Hepatocyte (in vitro differentiated cells): ENCODE results near the gene REV1. TPM values are rescaled to one million over a fixed set of nuclear protein-coding genes. Genes with fewer than 3 reads are reported as not detected.
"Not testable (repeated sequence)": the region's sequence is repeated elsewhere in the genome, so short reads cannot be mapped to it uniquely, and the experiment has no call there.

ENCODE experiments used
- DNase-seq: peaks from one replicate; pipeline ENCODE4 v3.0.0-alpha.2; 2016; ENCODE audit warnings: low spot score
- H2AFZ ChIP-seq: fragments of 200-600 bp; sonication (generic); 2 replicates; pipeline ENCODE4 v1.6.0; 2016; ENCODE audit warnings: antibody characterized with exemption, mild to moderate bottlenecking
- H3K27ac ChIP-seq: fragments of 200-600 bp; sonication (generic); 2 replicates; pipeline ENCODE4 v1.5.1; 2016; ENCODE audit warnings: mild to moderate bottlenecking
- H3K27me3 ChIP-seq: fragments of 200-600 bp; sonication (generic); 2 replicates; pipeline ENCODE4 v1.6.1; 2016
- H3K36me3 ChIP-seq: fragments of 200-600 bp; sonication (generic); replicated peaks from 2 replicates; pipeline ENCODE4 v1.5.1; 2016; ENCODE audit warnings: low read depth; ENCODE audit not compliant: insufficient read depth
- H3K4me1 ChIP-seq: fragments of 200-600 bp; sonication (generic); 2 replicates; pipeline ENCODE4 v1.5.1; 2016; ENCODE audit warnings: mild to moderate bottlenecking, moderate library complexity; ENCODE audit not compliant: insufficient read depth
- H3K4me2 ChIP-seq: fragments of 200-600 bp; sonication (generic); 2 replicates; pipeline ENCODE4 v1.6.0; 2016
- H3K4me3 ChIP-seq: fragments of 200-600 bp; sonication (generic); 2 replicates; pipeline ENCODE4 v1.5.1; 2016; ENCODE audit warnings: mild to moderate bottlenecking
- H3K79me2 ChIP-seq: fragments of 200-600 bp; sonication (generic); 2 replicates; pipeline ENCODE4 v1.6.0; 2017; ENCODE audit warnings: mild to moderate bottlenecking
- H3K9me2 ChIP-seq: fragments of 200-600 bp; sonication (generic); replicated peaks from 2 replicates; pipeline ENCODE4 v1.6.0; 2017; ENCODE audit warnings: mild to moderate bottlenecking; ENCODE audit not compliant: insufficient read depth
- H3K9me3 ChIP-seq: fragments of 200-600 bp; sonication (generic); 2 replicates; pipeline ENCODE4 v1.5.1; 2016; ENCODE audit warnings: low read depth, mild to moderate bottlenecking
- H4K20me1 ChIP-seq: fragments of 200-600 bp; sonication (generic); 2 replicates; pipeline ENCODE4 v1.6.0; 2016; ENCODE audit warnings: mild to moderate bottlenecking; ENCODE audit not compliant: insufficient read depth, poor library complexity, severe bottlenecking
- CTCF ChIP-seq: fragments of 200-600 bp; sonication (generic); IDR thresholded peaks from 2 replicates; pipeline ENCODE4 v1.5.1; 2016; ENCODE audit warnings: antibody characterized with exemption, mild to moderate bottlenecking; ENCODE audit not compliant: poor library complexity
- EZH2 ChIP-seq: fragments of 200-600 bp; sonication (generic); IDR thresholded peaks from 2 replicates; pipeline ENCODE4 v1.6.1; 2016; ENCODE audit warnings: antibody characterized with exemption, mild to moderate bottlenecking, borderline replicate concordance
- EZH2phosphoT487 ChIP-seq: fragments of 200-600 bp; sonication (generic); IDR thresholded peaks from one replicate; pipeline ENCODE4 v1.6.1; 2018; ENCODE audit warnings: antibody characterized with exemption, mild to moderate bottlenecking, low read depth, moderate library complexity; ENCODE audit not compliant: unreplicated experiment, severe bottlenecking
- WGBS: methylation state at CpG from one replicate; pipeline ENCODE4 v1.1.6; 2016; ENCODE audit warnings: low lambda C conversion rate; ENCODE audit errors: missing lambda C conversion rate; 5-methylcytosine and 5-hydroxymethylcytosine counted together
- polyA plus RNA-seq: library from polyadenylated mRNA; unstranded; fragments of >200 nt; fragmentation: Nextera tagmentation; extraction: Ambion mirVana; gene quantifications from 2 replicates; pipeline ENCODE4 v1.2.1, GENCODE V29; 2016
- total RNA-seq: library from RNA; depleted of rRNA; stranded (reverse); fragments of >200 nt; gene quantifications from 2 replicates; pipeline ENCODE4 v1.2.3, GENCODE V29; 2014

REV1 gene
- total and polyA plus RNA-seq, 2 experiments from 2014 or later: 25.9 to 31.2 TPM

DNA sequence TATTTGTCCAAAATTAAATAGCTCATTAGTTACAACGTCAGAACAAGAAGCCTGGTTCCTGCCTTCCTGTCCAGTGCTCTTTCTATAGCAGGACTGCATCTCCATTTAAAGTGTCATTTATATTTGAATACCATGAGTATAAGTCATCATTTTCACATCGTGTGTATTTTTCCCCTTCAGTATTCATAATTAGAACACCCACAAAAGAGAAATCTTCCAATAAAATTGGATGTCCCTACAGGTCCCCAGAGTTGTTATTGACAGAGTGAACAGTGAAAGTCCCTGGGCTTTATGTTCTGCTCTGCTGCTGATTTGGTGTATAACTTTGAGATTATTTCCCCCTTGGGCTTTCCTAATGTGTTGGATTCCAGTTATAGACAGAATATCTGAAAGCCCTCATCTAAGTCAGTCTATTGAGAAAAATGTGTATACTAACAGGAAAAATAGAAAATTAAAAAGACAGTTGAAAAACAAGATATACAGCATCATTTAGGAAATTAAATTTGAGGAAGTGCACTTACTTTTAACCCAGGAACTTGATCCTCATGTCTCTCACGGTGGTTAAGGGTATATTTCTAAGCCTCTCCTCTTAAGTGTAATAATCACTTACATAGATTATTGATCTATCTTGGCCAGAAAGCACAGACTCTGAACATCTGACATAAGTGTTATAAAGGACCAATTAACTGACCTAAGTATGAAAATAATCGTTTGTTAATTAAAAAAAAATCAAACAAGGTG is 15.2 kb upstream of the REV1 start:
- H4K20me1 ChIP-seq: no peaks in the 10 kb centered on the region
- H3K9me3 ChIP-seq: no peaks in the 10 kb centered on the region
- no peak overlapping the region for H3K4me3 ChIP-seq
- no peak overlapping the region for H3K27ac ChIP-seq
- H3K4me1 ChIP-seq: no peaks in the 10 kb centered on the region
- DNase-seq: no peak
- no peak overlapping the region for H2AFZ ChIP-seq
- H3K4me2 ChIP-seq: no peak overlapping the region
- no peaks in the 10 kb centered on the region for H3K36me3 ChIP-seq
- WGBS: 82% methylated on average over 4 of the region's 4 CpGs
- no peaks in the 10 kb centered on the region for H3K27me3 ChIP-seq
- TF ChIP-seq CTCF: no peak
- TF ChIP-seq EZH2phosphoT487: no peak
- TF ChIP-seq EZH2: no peak
- H3K79me2 ChIP-seq: no peaks in the 10 kb centered on the region
- H3K9me2 ChIP-seq: no peaks in the 10 kb centered on the region

DNA sequence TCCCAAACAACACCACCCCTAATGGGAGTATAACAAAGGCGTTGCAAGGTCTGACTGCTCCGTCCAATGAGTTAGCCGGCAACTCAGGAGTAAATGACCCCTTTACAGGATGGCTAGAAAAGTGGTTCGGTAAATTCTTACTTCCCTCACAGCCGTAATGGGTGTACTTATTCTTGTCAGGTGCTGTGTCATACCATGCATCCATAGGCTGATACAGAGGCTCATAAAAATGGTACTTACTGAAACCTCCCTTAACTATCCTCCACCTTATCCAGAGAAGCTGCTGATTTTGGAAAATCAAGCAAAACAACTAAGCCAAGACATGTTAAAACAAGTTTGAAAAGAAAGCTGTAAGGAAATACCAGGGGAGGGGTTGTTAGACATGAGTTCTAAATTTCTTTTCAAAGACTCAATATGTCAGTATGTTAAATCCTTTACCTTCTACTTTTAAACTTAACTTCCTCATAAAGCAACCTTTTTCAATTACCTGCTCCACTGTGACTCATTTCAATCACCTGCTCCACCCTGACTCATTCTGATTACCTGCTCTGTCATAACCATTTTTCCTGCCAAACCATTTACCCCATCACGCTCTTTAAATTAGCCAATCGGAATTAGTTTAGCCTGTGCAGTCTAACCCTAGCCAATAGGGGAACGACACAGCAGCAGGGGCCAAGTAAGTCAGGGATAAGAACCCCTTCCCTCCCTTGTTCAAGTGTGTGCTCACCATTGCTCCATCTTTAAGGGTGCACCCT is 14.0 kb upstream of the REV1 start:
- not testable (repeated sequence) for H3K27me3 ChIP-seq, H4K20me1 ChIP-seq, H3K4me3 ChIP-seq, DNase-seq, H3K4me1 ChIP-seq, H3K4me2 ChIP-seq, H3K9me2 ChIP-seq, H3K9me3 ChIP-seq, H3K79me2 ChIP-seq, H3K36me3 ChIP-seq
- peak overlapping the region; percentile 28 for H2AFZ ChIP-seq
- 88% methylated on average over 8 of the region's 8 CpGs for WGBS
- H3K27ac ChIP-seq: peak overlapping the region; percentile 85

- H3K4me3 ChIP-seq: no peak overlapping the region
- no peaks in the 10 kb centered on the region for H4K20me1 ChIP-seq
- DNase-seq: no peak
- no peaks in the 10 kb centered on the region for H3K36me3 ChIP-seq
- 72% methylated on average over 2 of the region's 2 CpGs for WGBS
- TF ChIP-seq CTCF (no peak), EZH2 (no peak), EZH2phosphoT487 (no peak)
- no peaks in the 10 kb centered on the region for H3K79me2 ChIP-seq
- no peak overlapping the region for H2AFZ ChIP-seq
- H3K4me1 ChIP-seq: peaks cover 3% of the 10 kb centered on the region
- H3K9me2 ChIP-seq: no peaks in the 10 kb centered on the region
- H3K4me2 ChIP-seq: no peak overlapping the region
- H3K9me3 ChIP-seq: no peaks in the 10 kb centered on the region
- H3K27ac ChIP-seq: no peak overlapping the region
- H3K27me3 ChIP-seq: no peaks in the 10 kb centered on the region
These were observed 6.2 kb upstream of the REV1 start for GRCh38 chr2:99496021-99496420.

DNA sequence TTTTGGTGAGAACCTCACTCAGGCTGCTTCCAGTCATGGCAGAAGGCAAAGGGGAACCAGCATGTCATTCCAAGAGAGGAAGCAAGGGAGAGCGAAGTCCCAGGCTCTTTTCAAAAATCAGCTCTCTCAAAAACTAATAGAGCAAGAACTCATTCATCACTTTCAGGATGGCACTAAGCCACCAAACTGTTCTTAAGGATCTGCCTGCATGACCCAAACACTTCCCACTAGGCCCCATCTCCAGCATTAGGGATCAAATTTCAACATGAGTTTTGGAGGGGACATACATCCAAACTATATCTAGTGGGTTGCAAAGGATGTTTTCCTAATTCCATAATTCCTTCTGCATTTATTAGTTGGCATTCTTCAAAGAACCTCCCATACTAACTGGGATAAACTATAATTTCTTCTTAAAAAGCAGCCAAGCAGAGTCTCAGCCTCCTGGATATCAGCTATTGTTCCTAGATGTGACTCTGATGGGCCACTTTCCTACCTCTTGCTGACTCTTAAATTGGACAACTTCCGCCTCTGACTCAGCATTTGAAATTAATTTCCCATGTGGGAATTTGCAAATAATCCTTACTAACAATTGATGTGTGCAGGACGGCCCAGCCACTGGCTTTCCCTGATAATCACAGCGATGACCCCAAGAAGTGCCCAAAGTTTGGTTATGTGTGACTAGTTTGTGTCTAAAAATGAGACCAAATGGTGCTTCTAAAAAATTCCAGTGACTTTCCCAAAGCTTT is 5.5 kb upstream of the REV1 start:
- DNase-seq: no peak
- Histone ChIP-seq H3K27ac (no peak overlapping the region), H3K9me3 (no peaks in the 10 kb centered on the region), H4K20me1 (no peaks in the 10 kb centered on the region), H3K36me3 (no peaks in the 10 kb centered on the region), H3K79me2 (no peaks in the 10 kb centered on the region), H3K9me2 (no peaks in the 10 kb centered on the region), H3K27me3 (no peaks in the 10 kb centered on the region), H3K4me3 (no peak overlapping the region), H3K4me1 (peaks cover 9% of the 10 kb centered on the region), H2AFZ (no peak overlapping the region), H3K4me2 (no peak overlapping the region)
- no peak for TF ChIP-seq EZH2phosphoT487
- TF ChIP-seq CTCF: no peak
- no peak for TF ChIP-seq EZH2
- 94% methylated on average over 4 of the region's 4 CpGs for WGBS
